HG02938 (cell line): ENCODE measurements around the gene SDR39U1.

Source experiments
- ATAC-seq: cut with Tn5 transposase; IDR thresholded peaks from one replicate; pipeline ENCODE4 v1.9.1; 2021; ENCODE audit warnings: mild to moderate bottlenecking, moderate library complexity; ENCODE audit not compliant: unreplicated experiment

SDR39U1 gene

GRCh38 chr14:24392325-24393091 lies 50.1 kb downstream of the SDR39U1 start:
- no peak for ATAC-seq

- no peak for ATAC-seq
Measured at GRCh38 chr14:24390701-24391468, 51.7 kb downstream of the SDR39U1 start.
